Measurements from ENCODE around the gene PUM2. TPM values are rescaled to one million over a fixed set of nuclear protein-coding genes. Genes with fewer than 3 reads are reported as not detected.

PUM2 gene
- polyA plus RNA-seq, 1 donor (not counting 4 experiments of a cell fraction or from before 2014, with no cell fraction given), result 47.5 TPM

DNA sequence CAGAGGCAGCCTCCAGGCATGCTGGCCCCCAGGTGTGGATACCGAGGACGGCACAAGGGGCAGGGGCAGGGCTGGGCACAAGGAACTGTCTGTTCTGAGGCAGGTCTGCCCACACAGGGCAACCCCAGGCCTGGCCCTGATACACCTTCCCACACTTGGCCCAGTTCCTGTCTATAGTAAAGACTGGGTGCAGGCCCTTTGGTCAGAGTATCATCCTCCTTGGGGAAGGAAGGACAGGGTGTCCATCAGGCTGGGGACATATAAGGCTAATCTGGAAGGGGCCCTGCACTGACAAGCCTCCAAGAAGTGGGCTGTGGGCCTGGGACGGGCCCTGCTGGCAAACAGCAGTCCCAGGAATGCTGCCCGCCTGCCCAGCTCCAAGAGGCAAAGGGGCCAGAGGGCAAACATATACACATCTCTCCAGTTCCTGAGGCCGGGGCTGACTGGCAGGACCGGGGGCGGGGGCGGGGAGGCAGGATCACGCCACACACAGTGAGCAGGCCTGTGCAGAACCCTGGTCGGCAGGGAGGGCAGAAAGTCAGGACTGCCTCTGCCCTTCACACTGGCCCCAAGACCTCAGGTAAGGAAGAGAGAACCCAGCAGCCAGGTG lies 144.6 kb downstream of the PUM2 start:
- peak overlapping the region; percentile 35 for H3K9ac ChIP-seq (ENCODE audit: control insufficient read depth, extremely low read depth, insufficient read depth, low read length)
- no peak overlapping the region for H2AFZ ChIP-seq (ENCODE audit: control insufficient read depth, low read length)
- H3K9me1 ChIP-seq (ENCODE audit: control insufficient read depth, extremely low read depth, insufficient read depth, low read length), result peaks cover 5% of the 10 kb centered on the region
- TF ChIP-seq, protein P1, sequence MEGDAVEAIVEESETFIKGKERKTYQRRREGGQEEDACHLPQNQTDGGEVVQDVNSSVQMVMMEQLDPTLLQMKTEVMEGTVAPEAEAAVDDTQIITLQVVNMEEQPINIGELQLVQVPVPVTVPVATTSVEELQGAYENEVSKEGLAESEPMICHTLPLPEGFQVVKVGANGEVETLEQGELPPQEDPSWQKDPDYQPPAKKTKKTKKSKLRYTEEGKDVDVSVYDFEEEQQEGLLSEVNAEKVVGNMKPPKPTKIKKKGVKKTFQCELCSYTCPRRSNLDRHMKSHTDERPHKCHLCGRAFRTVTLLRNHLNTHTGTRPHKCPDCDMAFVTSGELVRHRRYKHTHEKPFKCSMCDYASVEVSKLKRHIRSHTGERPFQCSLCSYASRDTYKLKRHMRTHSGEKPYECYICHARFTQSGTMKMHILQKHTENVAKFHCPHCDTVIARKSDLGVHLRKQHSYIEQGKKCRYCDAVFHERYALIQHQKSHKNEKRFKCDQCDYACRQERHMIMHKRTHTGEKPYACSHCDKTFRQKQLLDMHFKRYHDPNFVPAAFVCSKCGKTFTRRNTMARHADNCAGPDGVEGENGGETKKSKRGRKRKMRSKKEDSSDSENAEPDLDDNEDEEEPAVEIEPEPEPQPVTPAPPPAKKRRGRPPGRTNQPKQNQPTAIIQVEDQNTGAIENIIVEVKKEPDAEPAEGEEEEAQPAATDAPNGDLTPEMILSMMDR (optimal IDR thresholded peaks at IDR 0.05 in 1 of 3, IDR thresholded peaks at IDR 0.05 in 1 of 3, conservative IDR thresholded peaks at IDR 0.05 in 1 of 3; ENCODE audit: extremely low read depth in 1 of 3, insufficient read depth in 2 of 3, low read length in 3 of 3), result no peak
- no peak for TF ChIP-seq EZH2 (IDR thresholded peaks at IDR 0.05; ENCODE audit: low read length)
- H3K4me1 ChIP-seq (ENCODE audit: control insufficient read depth, extremely low read depth, insufficient read depth, low read length), result peaks cover 47% of the 10 kb centered on the region
- dilution Hi-C loops (cut with MboI; ENCODE audit: extremely low pct_ligation_motif_present, low sequenced_read_pairs), result no loop called here
- H3K27me3 ChIP-seq (ENCODE audit: control insufficient read depth, extremely low read depth, insufficient read depth, low read length), result no peaks in the 10 kb centered on the region
- DNase-seq (ENCODE audit: low read depth, low spot score) (no peak), FAIRE-seq (no peak)
- H3K79me2 ChIP-seq (ENCODE audit: control insufficient read depth, insufficient read depth, low read length), result peaks cover 58% of the 10 kb centered on the region
- no peak overlapping the region for H3K4me2 ChIP-seq (ENCODE audit: control insufficient read depth, extremely low read depth, insufficient read depth, low read depth, low read length)
- H3K4me3 ChIP-seq (ENCODE audit: control insufficient read depth in 2 of 3, extremely low read depth in 1 of 3, insufficient read depth in 2 of 3, low read depth in 1 of 3, low read length in 3 of 3), result no peak overlapping the region
- peaks cover 45 to 87% of the 10 kb centered on the region in 2 experiments for H3K36me3 ChIP-seq (ENCODE audit: control insufficient read depth in 2 of 2, extremely low read depth in 1 of 2, insufficient read depth in 2 of 2, low read length in 2 of 2)
- H4K20me1 ChIP-seq (ENCODE audit: control insufficient read depth, extremely low read depth, insufficient read depth, low read length), result peaks cover 41% of the 10 kb centered on the region
- H3K9me3 ChIP-seq (ENCODE audit: control insufficient read depth, low read depth, low read length), result no peaks in the 10 kb centered on the region
- peak overlapping the region; percentile 2 for H3K27ac ChIP-seq (ENCODE audit: control insufficient read depth, insufficient read depth, low read length)

DNA sequence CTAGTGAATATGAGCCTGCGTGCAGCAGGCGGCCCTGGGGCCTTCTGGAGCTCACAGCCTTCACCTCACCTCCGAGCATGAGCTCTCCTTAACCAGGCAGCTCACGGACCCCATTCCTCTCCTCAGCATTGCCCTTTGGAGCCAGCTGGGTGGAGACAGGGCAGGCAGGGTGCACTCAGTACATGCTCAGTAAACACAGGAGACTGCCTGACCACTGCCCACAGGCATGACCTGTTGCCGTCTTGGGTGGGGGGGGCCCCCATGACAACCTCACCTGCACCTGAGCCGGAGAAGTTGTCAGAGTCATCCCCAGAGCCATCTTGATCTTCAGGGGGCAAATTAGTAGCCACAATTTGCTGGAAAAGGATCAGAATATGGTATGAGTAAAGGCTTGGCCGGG lies 145.6 kb downstream of the PUM2 start:
- no peak for FAIRE-seq
- no peaks in the 10 kb centered on the region for H3K9me3 ChIP-seq (ENCODE audit: control insufficient read depth, low read depth, low read length)
- no peaks in the 10 kb centered on the region for H3K27me3 ChIP-seq (ENCODE audit: control insufficient read depth, extremely low read depth, insufficient read depth, low read length)
- H2AFZ ChIP-seq (ENCODE audit: control insufficient read depth, low read length), result no peak overlapping the region
- H3K79me2 ChIP-seq (ENCODE audit: control insufficient read depth, insufficient read depth, low read length), result peaks cover 49% of the 10 kb centered on the region
- peaks cover 41 to 84% of the 10 kb centered on the region in 2 experiments for H3K36me3 ChIP-seq (ENCODE audit: control insufficient read depth in 2 of 2, extremely low read depth in 1 of 2, insufficient read depth in 2 of 2, low read length in 2 of 2)
- H3K9ac ChIP-seq (ENCODE audit: control insufficient read depth, extremely low read depth, insufficient read depth, low read length), result no peak overlapping the region
- TF ChIP-seq, protein P1 (optimal IDR thresholded peaks at IDR 0.05 in 1 of 3, IDR thresholded peaks at IDR 0.05 in 1 of 3, conservative IDR thresholded peaks at IDR 0.05 in 1 of 3; ENCODE audit: extremely low read depth in 1 of 3, insufficient read depth in 2 of 3, low read length in 3 of 3), result no peak
- TF ChIP-seq EZH2 (IDR thresholded peaks at IDR 0.05; ENCODE audit: low read length), result no peak
- no peak for DNase-seq (ENCODE audit: low read depth, low spot score)
- no peak overlapping the region for H3K27ac ChIP-seq (ENCODE audit: control insufficient read depth, insufficient read depth, low read length)
- no peak overlapping the region for H3K4me2 ChIP-seq (ENCODE audit: control insufficient read depth, extremely low read depth, insufficient read depth, low read depth, low read length)
- H4K20me1 ChIP-seq (ENCODE audit: control insufficient read depth, extremely low read depth, insufficient read depth, low read length), result peaks cover 47% of the 10 kb centered on the region
- H3K9me1 ChIP-seq (ENCODE audit: control insufficient read depth, extremely low read depth, insufficient read depth, low read length), result peaks cover 5% of the 10 kb centered on the region
- peaks cover 38% of the 10 kb centered on the region for H3K4me1 ChIP-seq (ENCODE audit: control insufficient read depth, extremely low read depth, insufficient read depth, low read length)
- H3K4me3 ChIP-seq (ENCODE audit: control insufficient read depth in 2 of 3, extremely low read depth in 1 of 3, insufficient read depth in 2 of 3, low read depth in 1 of 3, low read length in 3 of 3), result no peak overlapping the region
- dilution Hi-C loops (cut with MboI; ENCODE audit: extremely low pct_ligation_motif_present, low sequenced_read_pairs), result no loop called here
